SJCRH30 (cell line): Measurements from ENCODE around the gene MRS2. TPM values are rescaled to one million over a fixed set of nuclear protein-coding genes. Genes with fewer than 3 reads are reported as not detected.

Source experiments
- DNase-seq, 2 experiments: peaks; one replicate each; pipeline ENCODE4 v3.0.0-alpha.2; 2015 to 2020
- H3K27ac ChIP-seq: fragments of 250-450 bp; sonication (Bioruptor Pico); 2 replicates; pipeline ENCODE4 v1.5.1; 2020; ENCODE audit warnings: mild to moderate bottlenecking, moderate library complexity
- H3K27me3 ChIP-seq: fragments of 250-450 bp; sonication (Bioruptor Pico); 2 replicates; pipeline ENCODE4 v1.5.1; 2020; ENCODE audit warnings: mild to moderate bottlenecking, moderate library complexity
- H3K36me3 ChIP-seq: fragments of 250-450 bp; sonication (Bioruptor Pico); 2 replicates; pipeline ENCODE4 v1.5.1; 2020; ENCODE audit warnings: mild to moderate bottlenecking, moderate library complexity
- H3K4me1 ChIP-seq: fragments of 250-450 bp; sonication (Bioruptor Pico); 2 replicates; pipeline ENCODE4 v1.5.1; 2020; ENCODE audit warnings: mild to moderate bottlenecking, moderate library complexity
- H3K4me3 ChIP-seq: fragments of 250-450 bp; sonication (Bioruptor Pico); 2 replicates; pipeline ENCODE4 v1.5.1; 2020; ENCODE audit warnings: mild to moderate bottlenecking, moderate library complexity
- H3K9me3 ChIP-seq: fragments of 250-450 bp; sonication (Bioruptor Pico); replicated peaks from 2 replicates; pipeline ENCODE4 v1.5.1; 2020; ENCODE audit warnings: mild to moderate bottlenecking, moderate library complexity
- total RNA-seq: library from RNA; depleted of rRNA; stranded (reverse); fragments of >200 nt; shearing (Covaris generic); gene quantifications from 2 replicates; pipeline ENCODE4 v1.2.3, GENCODE V29; 2014; rRNA removed

Gene MRS2
- total RNA-seq, 1 experiment from 2014 or later, result 14.4 TPM

GRCh38 chr6:24458941-24459340 lies 56.2 kb downstream of the MRS2 start:
- Histone ChIP-seq H3K36me3 (no peaks in the 10 kb centered on the region), H3K9me3 (no peaks in the 10 kb centered on the region), H3K27me3 (no peaks in the 10 kb centered on the region), H3K27ac (no peak overlapping the region), H3K4me3 (no peak overlapping the region), H3K4me1 (no peaks in the 10 kb centered on the region)
- DNase-seq, result no peak

DNA sequence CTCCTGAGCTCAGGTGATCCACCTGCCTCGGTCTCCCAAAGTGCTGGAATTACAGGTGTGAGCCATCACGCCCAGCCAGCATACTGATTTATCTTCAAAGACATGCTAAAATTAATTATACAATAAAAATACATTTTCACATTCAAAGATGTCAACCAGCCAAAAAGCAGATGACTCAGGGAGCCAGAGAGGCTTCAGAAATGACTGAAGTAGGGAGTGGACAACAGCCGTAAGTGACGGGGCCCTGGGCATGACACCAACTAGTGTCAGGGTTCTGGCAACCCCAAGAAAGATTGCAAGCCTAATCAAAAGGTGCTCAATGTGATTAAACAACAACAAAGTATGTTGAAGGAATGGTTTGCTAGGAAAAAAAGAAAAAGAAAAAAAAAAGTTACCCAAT lies 58.2 kb downstream of the MRS2 start:
- no peaks in the 10 kb centered on the region for H3K36me3 ChIP-seq
- no peak overlapping the region for H3K27ac ChIP-seq
- DNase-seq, result no peak
- no peaks in the 10 kb centered on the region for H3K9me3 ChIP-seq
- no peaks in the 10 kb centered on the region for H3K4me1 ChIP-seq
- no peak overlapping the region for H3K4me3 ChIP-seq
- H3K27me3 ChIP-seq, result no peaks in the 10 kb centered on the region

- Histone ChIP-seq H3K4me3 (no peak overlapping the region), H3K27me3 (no peaks in the 10 kb centered on the region), H3K4me1 (no peaks in the 10 kb centered on the region), H3K9me3 (no peaks in the 10 kb centered on the region), H3K36me3 (no peaks in the 10 kb centered on the region), H3K27ac (no peak overlapping the region)
- no peak for DNase-seq
These were observed 61.7 kb downstream of the MRS2 start for GRCh38 chr6:24464253-24465038.

DNA sequence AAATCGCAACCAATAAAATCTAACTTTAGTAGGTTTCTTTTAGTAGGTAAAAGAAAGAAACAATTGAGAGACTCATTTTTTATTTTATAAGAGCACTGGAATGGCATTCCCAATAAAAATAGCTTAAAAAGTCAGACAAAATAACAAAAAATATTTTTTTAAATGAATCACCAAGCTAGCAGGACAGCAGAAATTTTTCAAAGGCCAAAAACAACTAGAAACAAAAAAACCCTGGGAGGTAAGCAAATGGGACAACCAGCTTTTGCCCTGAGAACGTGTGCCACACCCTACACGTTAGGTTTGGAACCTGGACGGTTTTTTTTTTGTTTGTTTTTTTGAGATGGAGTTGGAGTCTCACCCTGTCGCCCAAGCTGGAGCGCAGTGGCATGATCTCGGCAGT lies 67.1 kb downstream of the MRS2 start:
- H3K36me3 ChIP-seq, result no peaks in the 10 kb centered on the region
- no peaks in the 10 kb centered on the region for H3K9me3 ChIP-seq
- no peak overlapping the region for H3K4me3 ChIP-seq
- no peaks in the 10 kb centered on the region for H3K27me3 ChIP-seq
- no peak for DNase-seq
- no peak overlapping the region for H3K27ac ChIP-seq
- H3K4me1 ChIP-seq, result no peaks in the 10 kb centered on the region

GRCh38 chr6:24472181-24472580 lies 69.4 kb downstream of the MRS2 start:
- H3K27me3 ChIP-seq, result no peaks in the 10 kb centered on the region
- H3K27ac ChIP-seq, result no peak overlapping the region
- DNase-seq, result no peak
- H3K4me3 ChIP-seq, result no peak overlapping the region
- no peaks in the 10 kb centered on the region for H3K36me3 ChIP-seq
- H3K9me3 ChIP-seq, result no peaks in the 10 kb centered on the region
- no peaks in the 10 kb centered on the region for H3K4me1 ChIP-seq

Other genes starting within 250 kb of the MRS2 start
- gene DCDC2, start 44.9 kb upstream of the MRS2 start, total RNA-seq, result 0.02 and 0.05 TPM in 2 replicates
- 0.23 and 0.59 TPM in 2 replicates for gene GPLD1, start 86.6 kb downstream of the MRS2 start, total RNA-seq
- 1.6 and 2.4 TPM in 2 replicates for gene ALDH5A1, start 92.0 kb downstream of the MRS2 start, total RNA-seq
- gene KIAA0319, start 243.3 kb downstream of the MRS2 start, total RNA-seq, result not detected in 2 replicates